GM19043 (cell line): ENCODE measurements around the gene CRK.
"Not testable (repeated sequence)": the region's sequence is repeated elsewhere in the genome, so short reads cannot be mapped to it uniquely, and the experiment has no call there.

Experiments
- ATAC-seq: cut with Tn5 transposase; IDR thresholded peaks from one replicate; pipeline ENCODE4 v1.9.1; 2021; ENCODE audit warnings: low read depth; ENCODE audit not compliant: unreplicated experiment

CRK gene

GRCh38 chr17:1391577-1391976, 64.5 kb downstream of the CRK start:
- no peak for ATAC-seq

GRCh38 chr17:1390432-1391367, 65.3 kb downstream of the CRK start:
- no peak for ATAC-seq

- ATAC-seq, result not testable (repeated sequence)
Measured at GRCh38 chr17:1387490-1388227, 68.4 kb downstream of the CRK start.

DNA sequence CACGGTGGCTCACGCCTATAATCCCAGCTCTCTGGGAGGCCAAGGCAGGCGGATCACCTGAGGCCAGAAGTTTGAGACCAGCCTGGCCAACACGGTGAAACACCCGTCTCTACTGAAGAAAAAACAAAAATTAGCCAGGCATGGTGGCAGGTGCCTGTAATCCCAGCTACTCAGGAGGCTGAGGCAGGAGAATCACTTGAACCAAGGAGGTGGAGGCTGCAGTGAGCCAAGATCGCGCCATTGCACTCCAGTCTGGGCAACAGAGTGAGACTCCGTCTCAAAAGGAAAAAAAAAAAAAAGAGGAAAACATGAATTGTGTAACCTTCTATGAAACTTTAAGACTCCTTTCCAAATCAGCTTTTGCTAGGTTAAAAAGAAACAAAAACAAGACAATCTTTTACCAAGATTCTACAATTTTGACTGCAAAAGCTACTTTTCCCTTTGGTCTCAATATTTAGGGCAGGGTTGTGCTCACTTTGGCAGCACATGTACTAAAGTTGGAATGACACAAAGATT, 69.3 kb downstream of the CRK start:
- ATAC-seq, result not testable (repeated sequence)

DNA sequence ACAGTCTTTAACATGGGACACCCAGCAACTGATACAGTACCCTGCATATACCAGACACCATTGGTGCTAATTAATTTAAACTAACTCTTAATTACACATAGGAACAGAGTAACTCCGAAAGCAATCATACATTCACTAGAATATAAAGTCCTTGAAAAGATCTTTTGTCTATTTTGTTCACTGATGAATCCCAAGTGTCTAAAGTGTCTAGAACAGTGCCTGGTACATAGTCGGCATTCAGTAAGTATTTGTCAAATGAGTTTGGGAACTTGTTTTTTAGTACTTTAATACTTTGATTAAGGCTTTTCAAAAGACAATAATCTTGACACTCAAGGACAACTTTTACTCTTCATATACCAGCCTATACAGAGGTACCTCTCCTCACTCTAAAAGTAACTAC, 69.8 kb downstream of the CRK start:
- ATAC-seq, result no peak

DNA sequence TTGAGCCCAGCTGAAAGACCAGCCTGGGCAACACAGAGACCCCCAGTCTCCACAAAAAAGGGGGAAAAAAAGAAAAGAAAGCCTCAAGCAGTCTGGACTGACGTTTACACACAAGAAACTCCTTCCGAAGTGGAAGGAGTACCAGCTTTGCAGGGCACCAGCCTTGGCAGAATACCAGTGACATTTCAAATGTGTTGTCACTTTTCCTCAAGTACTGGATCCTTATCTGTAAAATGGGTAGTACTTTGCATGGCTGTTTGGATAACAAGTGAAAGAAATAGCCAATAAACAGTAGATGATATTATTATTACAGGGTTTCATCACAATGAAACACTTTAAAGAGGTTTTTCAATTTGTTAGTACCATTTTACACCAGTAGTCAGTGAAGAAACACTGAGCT, 70.2 kb downstream of the CRK start:
- no peak for ATAC-seq

DNA sequence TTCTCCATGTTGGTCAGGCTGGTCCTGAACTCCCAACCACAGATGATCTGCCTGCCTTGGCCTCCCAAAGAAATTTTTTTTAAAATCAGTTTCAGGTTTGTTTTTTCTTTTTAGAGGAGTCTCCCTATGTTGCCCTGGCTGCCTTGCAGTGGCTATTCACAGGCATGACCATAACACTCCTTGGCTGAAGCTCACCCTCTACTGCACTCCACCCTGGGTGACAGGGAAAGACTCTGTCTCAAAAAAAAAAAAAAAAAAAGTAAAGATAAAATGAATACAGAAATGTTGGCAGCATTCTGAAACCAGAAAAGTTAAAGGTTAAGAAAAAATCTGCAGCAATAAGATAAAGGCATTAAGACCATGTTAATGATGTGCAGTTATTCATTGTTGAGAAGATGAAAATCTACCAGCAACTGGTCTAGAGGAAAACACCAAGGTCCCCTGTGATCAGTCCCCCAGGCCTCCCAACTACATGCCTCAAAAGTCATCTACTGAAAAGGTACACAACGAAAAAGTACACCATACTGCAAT, 71.1 kb downstream of the CRK start:
- no peak for ATAC-seq

DNA sequence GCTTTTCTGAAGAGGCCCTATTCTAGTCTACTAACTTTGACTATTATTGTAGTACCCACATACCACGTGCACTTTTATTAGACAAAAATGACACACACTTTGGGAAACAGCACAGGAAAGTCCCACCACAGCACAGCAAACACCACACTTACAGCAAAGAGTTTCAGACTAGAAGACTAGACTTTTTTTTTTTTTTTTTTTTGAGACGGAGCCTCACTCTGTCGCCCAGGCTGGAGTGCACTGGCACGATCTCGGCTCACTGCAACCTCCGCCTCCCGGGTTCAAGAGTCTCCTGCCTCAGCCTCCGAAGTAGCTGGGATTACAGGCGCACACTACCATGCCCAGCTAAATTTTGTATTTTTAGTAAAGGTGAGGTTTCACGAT, 76.1 kb downstream of the CRK start:
- no peak for ATAC-seq

- ATAC-seq, result no peak
Measured at GRCh38 chr17:1379208-1379929, 76.7 kb downstream of the CRK start.

- not testable (repeated sequence) for ATAC-seq
Measured at GRCh38 chr17:1378476-1378860, 77.6 kb downstream of the CRK start.

DNA sequence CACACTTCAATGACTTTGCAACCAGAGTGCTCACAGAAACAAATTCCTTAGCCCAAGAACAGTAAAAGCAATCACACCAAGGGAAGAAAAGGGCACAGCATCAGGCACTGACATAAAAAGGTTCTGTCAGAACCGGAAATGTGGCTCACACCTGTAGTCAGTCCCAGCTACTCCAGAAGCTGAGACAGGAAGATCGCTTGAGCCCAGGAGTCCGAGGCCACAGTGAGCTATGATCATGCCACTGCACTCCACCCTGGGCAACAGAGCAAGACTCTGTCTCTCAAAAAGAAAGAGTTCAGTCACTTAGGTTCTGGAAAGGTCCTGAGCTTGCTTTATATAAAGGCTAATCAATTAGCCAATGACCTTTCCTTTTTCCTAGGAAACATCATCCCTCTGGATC, 78.7 kb downstream of the CRK start:
- ATAC-seq, result no peak

- no peak for ATAC-seq
Measured at GRCh38 chr17:1376061-1376460, 80.0 kb downstream of the CRK start.

GRCh38 chr17:1375615-1376014, 80.4 kb downstream of the CRK start:
- ATAC-seq, result no peak

- no peak for ATAC-seq
Measured at GRCh38 chr17:1374431-1375177, 81.4 kb downstream of the CRK start.

GRCh38 chr17:1373707-1374237, 82.3 kb downstream of the CRK start:
- no peak for ATAC-seq

- no peak for ATAC-seq
Measured at GRCh38 chr17:1372618-1373017, 83.4 kb downstream of the CRK start.

DNA sequence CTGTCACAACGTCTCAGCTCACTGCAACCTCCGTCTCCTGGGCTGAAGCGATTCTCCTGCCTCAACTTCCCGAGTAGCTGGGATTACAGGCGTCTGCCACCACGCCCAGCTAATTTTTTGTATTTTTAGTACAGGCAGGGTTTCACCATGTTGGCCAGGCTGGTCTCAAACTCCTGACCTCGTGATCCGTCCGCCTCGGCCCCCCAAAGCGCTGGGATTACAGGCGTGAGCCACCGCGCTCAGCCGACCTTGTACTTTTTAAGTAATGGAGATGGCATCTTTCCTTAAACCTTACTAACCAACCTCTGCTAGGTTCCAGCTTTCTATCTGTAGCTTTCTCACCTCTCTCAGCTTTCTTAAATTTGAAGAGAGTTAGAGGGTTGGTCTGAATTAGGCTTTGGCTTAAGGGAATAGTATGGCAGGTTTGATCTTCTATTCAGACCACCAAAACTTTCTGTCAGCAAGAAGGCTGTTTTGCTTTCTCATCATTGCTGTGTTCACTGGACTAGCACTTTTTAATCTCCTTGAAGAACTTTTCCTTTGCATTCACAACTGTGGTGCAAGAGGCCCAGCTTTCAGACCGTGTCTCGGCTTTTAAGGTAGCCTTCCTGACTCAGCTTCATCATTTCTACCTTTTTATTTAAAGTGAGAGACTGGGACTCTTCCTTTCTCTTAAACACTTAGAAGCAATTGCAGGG, 84.0 kb downstream of the CRK start:
- no peak for ATAC-seq
